Activated CD8-positive, alpha-beta memory T cell treated with anti-CD3 and anti-CD28 coated beads, Interleukin-2, amount 50 U/mL, for 48 hours (primary cell): ENCODE data around the gene TENM4.
"Not testable (repeated sequence)": the region's sequence is repeated elsewhere in the genome, so short reads cannot be mapped to it uniquely, and the experiment has no call there.

Experiments used
- DNase-seq: peaks from one replicate; pipeline ENCODE4 v3.0.0-alpha.2; 2020

The TENM4 gene

DNA sequence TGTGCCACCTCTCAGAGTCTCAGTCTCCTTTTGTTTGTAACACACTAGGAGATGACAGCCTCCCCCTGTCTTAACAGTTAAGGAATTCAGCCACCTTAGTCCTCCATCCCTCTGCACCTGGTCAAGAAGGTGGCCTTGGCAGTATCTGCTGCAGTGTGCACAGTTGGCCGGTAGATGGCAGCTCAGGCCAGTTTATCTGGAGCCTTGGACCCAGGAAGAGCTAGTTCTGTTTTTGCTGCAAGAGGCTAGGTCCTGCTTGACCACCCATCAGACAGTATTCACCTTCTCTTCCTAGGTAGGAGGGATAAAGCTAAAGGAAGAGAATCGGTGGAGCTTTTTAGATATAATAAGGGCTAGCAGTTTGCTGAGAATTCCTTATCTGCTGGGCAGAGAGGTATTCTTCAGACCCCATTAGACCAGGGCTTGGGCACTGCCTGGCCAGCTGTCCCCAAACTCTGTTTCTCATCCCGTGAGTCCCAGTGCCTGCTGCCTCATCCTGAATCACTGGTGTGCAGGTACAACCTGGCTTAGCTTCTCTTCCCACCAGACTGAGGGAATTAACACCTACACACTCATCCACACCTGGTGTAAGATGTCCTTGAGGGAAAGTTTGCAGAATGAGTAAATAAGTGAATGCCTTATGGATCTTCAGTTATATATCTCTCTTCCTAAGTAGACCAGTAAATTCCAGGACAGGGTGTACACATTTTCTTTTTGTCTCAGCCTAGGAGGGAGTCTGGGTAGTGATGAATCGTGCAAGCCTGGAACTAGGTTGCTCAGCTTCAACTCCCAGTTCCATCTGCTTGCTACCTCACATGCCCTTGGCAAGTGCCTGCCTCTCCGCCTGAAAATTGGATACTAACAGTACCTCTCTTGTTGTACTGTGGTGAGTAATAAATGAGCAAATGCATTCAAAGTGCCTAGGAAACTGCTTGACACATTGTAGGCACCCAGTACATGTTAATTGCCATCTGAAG lies 795.3 kb downstream of the TENM4 start:
- peak; percentile 84 for DNase-seq

GRCh38 chr11:78643676-78644056 lies 797.2 kb downstream of the TENM4 start:
- DNase-seq = no peak

DNA sequence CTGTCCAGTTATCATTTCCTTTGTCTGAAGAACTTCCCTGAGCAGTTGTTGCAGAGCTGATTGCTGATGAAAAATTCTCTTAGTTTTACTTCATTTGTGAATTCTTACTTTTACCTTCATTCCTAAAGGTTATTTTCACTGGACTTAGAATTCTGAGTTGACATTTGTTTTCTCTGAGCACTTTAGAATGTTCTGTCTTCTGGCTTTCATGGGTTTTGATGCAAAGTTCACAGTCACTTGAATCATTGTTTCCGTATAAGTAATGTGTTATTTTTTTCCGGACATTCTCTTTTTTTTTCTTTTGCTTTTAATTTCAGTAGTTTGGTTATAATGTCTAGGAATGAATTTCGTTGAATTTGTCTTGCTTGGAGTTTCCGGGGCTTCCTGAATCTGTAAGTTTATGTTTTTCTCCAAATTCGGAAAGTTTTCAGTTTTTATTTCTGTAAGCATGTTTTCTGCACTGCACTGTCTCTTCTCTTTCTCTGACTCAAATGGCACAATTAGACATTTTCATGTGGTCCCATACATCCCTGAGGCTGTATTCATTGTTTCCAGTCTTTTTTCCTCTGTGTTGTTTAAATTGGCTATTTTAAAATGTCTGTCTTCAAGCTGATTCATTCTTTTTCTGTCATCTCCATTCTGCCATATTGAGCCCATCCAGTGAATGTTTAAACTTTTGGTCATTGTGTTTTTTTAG lies 797.7 kb downstream of the TENM4 start:
- no peak for DNase-seq

- DNase-seq = no peak
These were observed 799.3 kb downstream of the TENM4 start for GRCh38 chr11:78641541-78641940.

DNA sequence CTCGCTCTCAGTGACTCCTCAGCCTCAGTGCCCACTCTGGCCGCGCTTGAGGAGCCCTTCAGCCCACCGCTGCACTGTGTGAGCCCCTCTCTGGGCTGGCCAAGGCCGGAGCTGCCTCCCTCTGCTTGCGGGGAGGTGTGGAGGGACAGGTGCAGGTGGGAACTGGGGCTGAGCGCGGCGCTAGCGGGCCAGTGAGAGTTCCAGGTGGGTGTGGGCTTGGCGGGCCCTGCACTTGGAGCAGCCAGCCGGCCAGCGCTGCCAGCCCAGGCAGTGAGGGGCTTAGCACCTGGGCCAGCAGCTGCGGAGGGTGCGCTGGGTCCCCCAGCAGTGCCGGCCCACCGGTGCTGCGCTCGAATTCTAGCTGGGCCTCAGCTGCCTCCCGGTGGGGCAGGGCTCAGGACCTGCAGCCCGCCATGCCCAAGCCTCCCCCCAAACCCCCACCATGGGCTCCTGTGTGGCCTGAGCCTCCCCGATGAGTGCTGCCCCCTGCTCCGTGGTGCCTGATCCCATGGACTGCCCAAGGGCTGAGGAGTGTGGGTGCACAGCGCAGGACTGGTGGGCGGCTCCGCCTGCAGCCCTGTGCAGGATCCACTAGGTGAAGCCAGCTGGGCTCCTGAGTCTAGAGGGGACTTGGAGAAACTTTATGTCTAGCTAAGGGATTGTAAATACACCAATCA lies 802.0 kb downstream of the TENM4 start:
- DNase-seq = no peak

DNA sequence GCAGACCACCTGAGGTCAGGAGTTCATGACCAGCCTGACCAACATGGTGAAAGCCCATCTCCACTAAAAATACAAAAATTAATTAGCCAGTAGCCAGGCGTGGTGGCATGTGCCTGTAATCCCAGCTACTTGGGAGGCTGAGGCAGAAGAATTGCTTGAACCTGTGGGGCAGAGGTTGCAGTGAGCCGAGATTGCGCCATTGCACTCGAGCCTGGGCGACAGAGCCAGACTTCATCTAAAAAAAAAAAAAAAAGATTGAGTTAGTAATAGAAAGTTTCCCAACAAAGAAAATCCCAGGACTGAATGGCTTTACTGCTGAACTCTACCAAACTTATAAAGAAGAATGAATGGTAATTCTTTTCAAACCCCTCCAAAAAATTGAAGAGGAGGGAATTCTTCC lies 803.3 kb downstream of the TENM4 start:
- DNase-seq = not testable (repeated sequence)

DNA sequence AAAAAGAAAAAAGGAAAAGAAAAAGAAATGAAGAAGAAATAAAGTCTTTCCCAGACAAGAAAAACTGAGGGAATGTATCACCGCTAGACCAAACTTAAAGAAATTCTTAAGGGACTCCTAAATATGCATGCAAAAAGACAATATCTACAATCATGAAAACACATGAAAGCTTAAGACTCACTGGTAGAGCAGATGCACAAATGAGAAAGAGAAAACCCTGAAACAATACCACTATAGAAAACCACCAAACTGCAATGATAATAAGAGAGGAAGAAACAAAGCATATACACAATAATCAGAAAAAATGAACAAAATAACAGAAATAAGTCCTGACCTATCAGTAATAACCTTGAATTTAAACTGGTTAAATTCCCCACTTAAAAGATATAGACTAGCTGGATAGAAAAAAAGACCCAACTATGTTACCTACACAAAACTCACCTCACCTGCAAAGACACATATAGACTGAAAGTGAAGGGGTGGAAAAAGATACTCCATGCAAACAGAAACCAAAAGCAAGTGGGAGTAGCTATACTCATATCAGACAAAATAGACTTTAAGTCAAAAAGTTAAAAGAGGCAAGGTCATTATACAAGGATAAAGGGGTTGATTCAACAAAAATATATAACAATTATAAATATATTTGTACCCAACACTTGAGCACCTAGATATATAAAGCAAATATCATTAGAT lies 804.9 kb downstream of the TENM4 start:
- no peak for DNase-seq

DNA sequence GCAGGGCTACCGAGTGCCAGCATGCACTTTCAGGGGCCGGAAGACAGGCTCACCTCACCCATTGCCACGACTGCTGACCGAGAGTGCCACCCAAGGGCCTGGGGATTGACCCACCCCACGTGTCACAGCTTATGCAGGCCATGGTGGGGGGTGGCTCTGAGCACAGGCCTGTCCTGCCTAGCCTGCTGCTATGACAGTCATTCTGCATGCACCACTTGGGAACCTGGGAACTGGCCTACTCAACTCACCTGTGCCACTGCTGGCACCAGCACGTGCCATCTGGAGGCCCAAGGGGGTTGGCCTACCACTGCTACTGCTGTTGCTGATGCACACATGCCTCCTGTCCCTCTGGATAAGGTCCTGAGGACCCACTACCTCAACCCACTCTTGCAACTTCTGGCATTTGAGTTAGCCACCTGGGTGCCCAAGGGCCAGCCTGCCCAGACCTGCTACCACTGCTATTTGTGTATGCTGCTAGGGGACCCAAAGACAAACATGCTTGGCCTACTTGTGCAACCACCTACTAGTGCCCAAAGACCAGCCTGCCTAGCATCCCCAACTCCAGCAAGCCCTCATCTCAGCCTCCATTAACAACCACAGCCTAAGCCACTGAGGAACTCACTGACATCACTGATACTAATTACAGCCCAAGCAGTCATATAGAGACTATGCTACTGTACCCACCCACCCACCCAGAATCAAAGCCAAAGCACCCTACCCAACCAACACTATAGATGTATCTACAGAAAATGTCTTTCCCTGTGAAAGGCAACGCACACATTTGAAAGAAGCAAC lies 807.1 kb downstream of the TENM4 start:
- DNase-seq = no peak

DNA sequence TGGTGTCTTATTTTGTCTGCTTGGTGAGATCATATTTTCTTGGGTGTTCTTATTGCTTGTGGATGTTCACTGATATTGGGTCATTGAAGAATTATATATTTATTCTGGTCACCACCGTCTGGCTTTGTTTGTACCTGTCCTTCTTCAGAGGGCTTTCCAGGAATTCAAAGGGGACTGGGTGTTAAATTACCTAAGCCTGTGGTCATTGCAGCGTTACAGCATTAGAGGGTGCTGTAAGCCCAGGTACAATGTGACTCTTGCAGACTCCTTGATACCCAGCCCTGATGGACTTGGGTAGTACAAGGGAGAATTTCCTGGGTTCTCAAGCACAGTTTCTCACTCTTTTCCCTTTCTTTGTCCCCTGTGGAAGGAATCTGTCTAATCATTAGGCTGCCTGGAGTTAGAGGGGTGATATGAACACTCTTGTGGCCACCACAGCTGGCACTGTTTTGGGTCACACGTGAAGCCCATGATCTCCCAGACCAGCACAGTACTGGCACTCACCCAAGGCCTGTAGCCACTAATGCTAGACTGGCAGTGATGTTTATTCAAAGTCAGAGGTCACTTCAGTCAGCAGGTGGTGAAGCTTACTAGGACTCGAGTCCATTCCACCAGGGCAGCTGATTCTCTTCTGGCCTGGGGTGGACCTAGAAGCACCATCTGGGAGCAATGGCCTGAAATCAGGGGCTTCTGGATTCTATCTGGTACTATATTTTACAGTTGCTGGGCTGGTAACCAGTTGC lies 810.1 kb downstream of the TENM4 start:
- no peak for DNase-seq

- no peak for DNase-seq
These were observed 810.7 kb downstream of the TENM4 start for GRCh38 chr11:78630155-78630554.

GRCh38 chr11:78622666-78623065 lies 818.2 kb downstream of the TENM4 start:
- DNase-seq = no peak

DNA sequence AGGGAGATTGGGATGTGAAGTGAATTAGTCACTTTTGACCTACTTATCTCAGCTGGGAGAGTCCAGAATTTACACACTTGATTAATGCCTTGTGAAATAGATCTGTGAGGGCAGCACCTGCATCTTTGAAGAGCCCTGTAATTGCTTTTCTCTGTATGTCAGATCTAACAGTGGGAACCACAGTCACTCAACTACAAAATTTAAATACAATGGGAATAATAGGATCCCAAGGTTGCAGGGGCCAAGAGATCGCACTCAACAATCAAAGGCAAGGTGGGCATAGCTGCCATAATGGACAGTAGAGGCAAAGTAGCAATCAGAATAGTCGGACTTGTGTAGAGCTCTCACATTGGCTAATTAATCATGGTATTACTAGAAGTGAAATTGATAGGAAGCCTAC lies 820.7 kb downstream of the TENM4 start:
- no peak for DNase-seq

- no peak for DNase-seq
These were observed 825.1 kb downstream of the TENM4 start for GRCh38 chr11:78615724-78616123.

GRCh38 chr11:78613378-78613813 lies 827.4 kb downstream of the TENM4 start:
- no peak for DNase-seq

DNA sequence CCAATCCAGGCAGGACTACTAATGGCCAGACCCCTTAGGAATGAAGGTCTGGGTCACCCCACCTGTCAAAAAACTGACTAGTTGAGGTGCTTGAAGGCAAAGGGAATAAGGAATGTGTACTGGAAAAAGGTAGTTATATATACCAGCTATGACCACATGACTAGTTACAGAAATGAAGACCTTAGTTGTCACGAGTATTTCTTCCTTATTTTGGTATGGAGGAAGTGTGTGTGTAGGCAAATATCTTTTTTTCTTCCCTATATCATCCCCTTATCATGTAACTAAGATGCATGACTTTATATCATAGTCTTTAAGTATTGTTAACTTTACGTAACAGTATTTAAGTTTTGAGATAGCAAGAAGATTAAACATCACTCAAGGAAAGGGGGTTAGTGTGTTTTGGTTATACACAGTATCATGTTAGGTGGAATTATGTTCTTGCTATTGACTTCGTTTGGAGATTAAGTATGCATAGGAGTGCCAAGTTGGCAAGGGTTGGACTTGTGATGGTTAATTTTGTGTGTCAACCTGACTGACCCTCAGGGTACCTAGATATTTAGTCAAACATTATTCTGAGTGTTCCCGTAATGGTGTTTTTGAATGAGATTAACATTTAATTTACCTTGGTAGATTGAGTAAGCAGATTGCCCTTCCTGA lies 828.0 kb downstream of the TENM4 start:
- no peak for DNase-seq

- not testable (repeated sequence) for DNase-seq
These were observed 831.5 kb downstream of the TENM4 start for GRCh38 chr11:78609321-78609720.

DNA sequence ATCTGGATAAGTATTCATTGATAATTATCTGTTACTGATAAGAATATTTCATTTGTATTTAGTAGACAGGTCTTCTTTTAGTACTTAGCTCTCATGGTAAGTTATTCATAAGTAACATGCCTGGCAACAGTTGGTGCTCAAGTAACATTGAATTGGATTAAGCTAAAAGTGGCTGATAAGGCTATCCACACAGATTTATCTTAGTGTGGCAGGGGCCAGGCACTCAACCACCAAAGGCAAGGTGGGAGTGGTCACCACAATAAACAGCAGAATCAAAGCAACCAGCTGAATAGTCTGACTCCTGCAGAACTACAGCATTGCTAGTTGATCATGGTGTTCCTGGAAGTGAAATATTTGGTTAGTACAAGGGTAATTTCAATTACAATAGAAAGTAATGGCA lies 833.1 kb downstream of the TENM4 start:
- no peak for DNase-seq

DNA sequence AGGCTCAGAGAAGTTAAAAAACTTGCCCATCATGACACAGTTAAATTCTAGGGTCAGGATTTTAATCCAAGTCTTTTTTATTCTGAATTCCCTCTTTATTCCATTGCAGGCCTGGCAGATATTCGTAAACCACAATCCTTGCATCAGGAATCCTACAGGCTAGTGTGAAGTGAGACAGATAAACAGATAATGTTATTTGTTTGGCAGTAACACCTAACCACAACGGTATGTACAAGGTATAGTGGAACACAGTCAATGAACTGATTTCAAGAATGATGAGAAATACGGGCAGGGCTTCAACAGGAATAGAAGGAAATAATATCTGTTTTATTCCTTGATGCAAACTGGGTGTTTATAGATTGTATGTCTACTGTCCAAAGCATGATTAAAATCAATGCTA lies 834.2 kb downstream of the TENM4 start:
- DNase-seq = no peak

GRCh38 chr11:78605296-78605695 lies 835.5 kb downstream of the TENM4 start:
- DNase-seq = no peak

GRCh38 chr11:78603792-78604191 lies 837.0 kb downstream of the TENM4 start:
- no peak for DNase-seq
